H9 (cell line): ENCODE data around the gene TFAP2A. TPM values are rescaled to one million over a fixed set of nuclear protein-coding genes. Genes with fewer than 3 reads are reported as not detected.

ENCODE experiments used
- DNase-seq: peaks from one replicate; pipeline ENCODE4 v3.0.0-alpha.2; 2017
- H2AFZ ChIP-seq: one replicate; pipeline ENCODE4 v1.6.1; 2013; ENCODE audit warnings: mild to moderate bottlenecking, low read length, control low read depth, moderate library complexity
- H2AK5ac ChIP-seq: 2 replicates; pipeline ENCODE4 v1.6.1; 2013; ENCODE audit warnings: low read length, control low read depth, mixed read lengths; ENCODE audit not compliant: insufficient read length
- H2BK120ac ChIP-seq: one replicate; pipeline ENCODE4 v1.6.1; 2013; ENCODE audit warnings: low read depth, mild to moderate bottlenecking, low read length, control low read depth, inconsistent platforms; ENCODE audit not compliant: poor library complexity, severe bottlenecking
- H2BK12ac ChIP-seq: 2 replicates; pipeline ENCODE4 v1.6.1; 2013; ENCODE audit warnings: low read length, control low read depth, mixed read lengths, low read depth; ENCODE audit not compliant: insufficient read length
- H2BK15ac ChIP-seq: 2 replicates; pipeline ENCODE4 v1.6.1; 2013; ENCODE audit warnings: low read depth, low read length, control low read depth
- H2BK20ac ChIP-seq: one replicate; pipeline ENCODE4 v1.6.1; 2013; ENCODE audit warnings: low read depth, mild to moderate bottlenecking, low read length, control low read depth, inconsistent platforms; ENCODE audit not compliant: poor library complexity, severe bottlenecking
- H2BK5ac ChIP-seq: 2 replicates; pipeline ENCODE4 v1.6.1; 2013; ENCODE audit warnings: low read length, control low read depth, mixed read lengths; ENCODE audit not compliant: insufficient read length
- H3K14ac ChIP-seq: 2 replicates; pipeline ENCODE4 v1.6.1; 2013; ENCODE audit warnings: low read length, control low read depth; ENCODE audit not compliant: insufficient read depth
- H3K18ac ChIP-seq: 2 replicates; pipeline ENCODE4 v1.6.1; 2013; ENCODE audit warnings: low read depth, mild to moderate bottlenecking, mixed read lengths, low read length, control low read depth; ENCODE audit not compliant: insufficient read length
- H3K23ac ChIP-seq: 2 replicates; pipeline ENCODE4 v1.6.1; 2013; ENCODE audit warnings: low read length, control low read depth, mixed read lengths, low read depth; ENCODE audit not compliant: insufficient read length
- H3K23me2 ChIP-seq: 2 replicates; pipeline ENCODE4 v1.6.1; 2013; ENCODE audit warnings: low read depth, mild to moderate bottlenecking, mixed read lengths, low read length, control low read depth; ENCODE audit not compliant: insufficient read length, poor library complexity, severe bottlenecking
- H3K27ac ChIP-seq: 2 replicates; pipeline ENCODE4 v1.5.1; 2013; ENCODE audit warnings: low read length, control low read depth, mixed read lengths, low read depth; ENCODE audit not compliant: insufficient read length
- H3K27me3 ChIP-seq: 2 replicates; pipeline ENCODE4 v1.6.1; 2013; ENCODE audit warnings: low read length, control low read depth, inconsistent platforms; ENCODE audit not compliant: insufficient read depth
- H3K4ac ChIP-seq: 2 replicates; pipeline ENCODE4 v1.6.1; 2013; ENCODE audit warnings: low read depth, mild to moderate bottlenecking, control low read depth, inconsistent platforms, low read length, moderate library complexity
- H3K4me1 ChIP-seq: 2 replicates; pipeline ENCODE4 v1.6.1; 2013; ENCODE audit warnings: low read length, control low read depth, inconsistent platforms; ENCODE audit not compliant: insufficient read depth
- H3K4me2 ChIP-seq: 2 replicates; pipeline ENCODE4 v1.6.1; 2013; ENCODE audit warnings: low read length, control low read depth, mixed read lengths; ENCODE audit not compliant: insufficient read length, insufficient read depth
- H3K56ac ChIP-seq: 2 replicates; pipeline ENCODE4 v1.6.1; 2013; ENCODE audit warnings: low read depth, mild to moderate bottlenecking, mixed read lengths, low read length, control low read depth; ENCODE audit not compliant: insufficient read length
- H3K79me1 ChIP-seq: 2 replicates; pipeline ENCODE4 v1.6.1; 2013; ENCODE audit warnings: low read depth, mild to moderate bottlenecking, moderate library complexity, low read length, control low read depth, inconsistent platforms; ENCODE audit not compliant: insufficient read depth, poor library complexity, severe bottlenecking
- H3K79me2 ChIP-seq: 2 replicates; pipeline ENCODE4 v1.6.1; 2013; ENCODE audit warnings: low read length, control low read depth, inconsistent platforms; ENCODE audit not compliant: insufficient read depth
- H3K9ac ChIP-seq: 2 replicates; pipeline ENCODE4 v1.6.1; 2013; ENCODE audit warnings: low read length, control low read depth, mixed read lengths; ENCODE audit not compliant: insufficient read length; ENCODE audit errors: extremely low read depth
- H3K9me3 ChIP-seq: one replicate; pipeline ENCODE4 v1.6.1; 2013; ENCODE audit warnings: low read depth, low read length, inconsistent platforms; ENCODE audit not compliant: control insufficient read depth
- H3T11ph ChIP-seq: one replicate; pipeline ENCODE4 v1.6.1; 2013; ENCODE audit warnings: mild to moderate bottlenecking, low read length, control low read depth, inconsistent platforms
- H4K20me1 ChIP-seq: one replicate; pipeline ENCODE4 v1.6.1; 2013; ENCODE audit not compliant: control insufficient read depth, insufficient read length, insufficient read depth
- H4K5ac ChIP-seq: 2 replicates; pipeline ENCODE4 v1.6.1; 2013; ENCODE audit warnings: low read depth, mild to moderate bottlenecking, mixed read lengths, low read length, control low read depth; ENCODE audit not compliant: insufficient read length
- H4K8ac ChIP-seq: replicated peaks from 2 replicates; pipeline ENCODE4 v1.6.1; 2013; ENCODE audit warnings: low read length, control low read depth, mixed read lengths, low read depth; ENCODE audit not compliant: insufficient read length
- H4K91ac ChIP-seq: 2 replicates; pipeline ENCODE4 v1.6.1; 2013; ENCODE audit warnings: low read depth, mild to moderate bottlenecking, moderate library complexity, mixed read lengths, low read length, control low read depth; ENCODE audit not compliant: insufficient read length
- H3K27ac Mint-ChIP-seq, 3 experiments: 2 replicates in 2 of 3; 3 replicates in 1 of 3; pipeline ENCODE4 v1.8.0; 2020 to 2021; ENCODE audit warnings: mixed read lengths in 3 of 3, mild to moderate bottlenecking in 1 of 3, moderate library complexity in 1 of 3
- H3K27me3 Mint-ChIP-seq: 2 replicates; pipeline ENCODE4 v1.8.0; 2021; ENCODE audit warnings: low read depth, mild to moderate bottlenecking, moderate library complexity, mixed read lengths
- H3K36me3 Mint-ChIP-seq, 3 experiments: 2 replicates in 2 of 3; 3 replicates in 1 of 3; pipeline ENCODE4 v1.8.0; 2020 to 2021; ENCODE audit warnings: low read depth in 3 of 3, mixed read lengths in 3 of 3; ENCODE audit not compliant: insufficient read depth in 1 of 3
- H3K4me1 Mint-ChIP-seq, 2 experiments: 2 replicates each; pipeline ENCODE4 v1.8.0; 2020; ENCODE audit warnings: mixed read lengths in 2 of 2
- H3K4me3 Mint-ChIP-seq, 2 experiments: 2 replicates in 1 of 2; 3 replicates in 1 of 2; pipeline ENCODE4 v1.8.0; 2020 to 2021; ENCODE audit warnings: mild to moderate bottlenecking in 2 of 2, mixed read lengths in 2 of 2, moderate library complexity in 1 of 2
- H3K9me3 Mint-ChIP-seq, 2 experiments: 2 replicates in 1 of 2; 3 replicates in 1 of 2; pipeline ENCODE4 v1.8.0; 2020; ENCODE audit warnings: mild to moderate bottlenecking in 2 of 2, mixed read lengths in 2 of 2, moderate library complexity in 1 of 2
- WGBS: extraction: QIAGEN DNeasy Blood & Tissue Kit; methylation state at CpG from one replicate; pipeline ENCODE4 v1.1.7; 2013; ENCODE audit warnings: missing lambda C conversion rate, low lambda C conversion rate, mixed read lengths; ENCODE audit not compliant: insufficient read length; ENCODE audit errors: extremely low coverage; 5-methylcytosine and 5-hydroxymethylcytosine counted together
- total RNA-seq: library from RNA; stranded (reverse); gene quantifications from 2 replicates; pipeline ENCODE4 v1.2.1, GENCODE V29; 2021
- TF ChIP-seq, protein P1 (sequence below): fragments of 200-600 bp; sonication (generic); conservative IDR thresholded peaks from 3 replicates; pipeline ENCODE4 v1.8.0; 2021; ENCODE audit warnings: antibody characterized with exemption, mild to moderate bottlenecking

The TFAP2A gene
- total RNA-seq, 1 experiment from 2014 or later: 2.6 TPM

DNA sequence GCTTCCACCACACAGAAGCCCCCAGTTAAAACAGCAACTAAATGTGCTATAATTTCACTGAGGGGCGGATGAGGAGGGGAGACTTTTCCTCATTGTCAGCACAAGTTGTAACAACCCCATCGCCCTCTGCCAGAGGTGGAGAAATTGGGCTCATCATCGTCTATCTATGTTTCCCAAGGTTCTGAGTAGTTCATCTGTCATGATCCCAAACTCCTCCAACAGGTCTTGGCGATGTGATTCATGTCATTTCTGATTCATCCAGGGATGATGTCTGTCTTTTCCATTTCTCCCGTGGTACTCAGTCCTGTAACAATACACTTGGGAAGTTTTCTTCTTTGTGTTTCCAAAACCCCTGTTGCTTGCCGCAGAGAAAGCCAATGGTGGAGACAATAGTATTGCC is 51.0 kb downstream of the TFAP2A start:
- H3K4me2 ChIP-seq: no peak overlapping the region
- H2BK20ac ChIP-seq: no peak overlapping the region
- no peaks in the 10 kb centered on the region for H3K23me2 ChIP-seq
- no peaks in the 10 kb centered on the region for H3K9me3 ChIP-seq
- no peak overlapping the region for H2AFZ ChIP-seq
- TF ChIP-seq, protein P1, sequence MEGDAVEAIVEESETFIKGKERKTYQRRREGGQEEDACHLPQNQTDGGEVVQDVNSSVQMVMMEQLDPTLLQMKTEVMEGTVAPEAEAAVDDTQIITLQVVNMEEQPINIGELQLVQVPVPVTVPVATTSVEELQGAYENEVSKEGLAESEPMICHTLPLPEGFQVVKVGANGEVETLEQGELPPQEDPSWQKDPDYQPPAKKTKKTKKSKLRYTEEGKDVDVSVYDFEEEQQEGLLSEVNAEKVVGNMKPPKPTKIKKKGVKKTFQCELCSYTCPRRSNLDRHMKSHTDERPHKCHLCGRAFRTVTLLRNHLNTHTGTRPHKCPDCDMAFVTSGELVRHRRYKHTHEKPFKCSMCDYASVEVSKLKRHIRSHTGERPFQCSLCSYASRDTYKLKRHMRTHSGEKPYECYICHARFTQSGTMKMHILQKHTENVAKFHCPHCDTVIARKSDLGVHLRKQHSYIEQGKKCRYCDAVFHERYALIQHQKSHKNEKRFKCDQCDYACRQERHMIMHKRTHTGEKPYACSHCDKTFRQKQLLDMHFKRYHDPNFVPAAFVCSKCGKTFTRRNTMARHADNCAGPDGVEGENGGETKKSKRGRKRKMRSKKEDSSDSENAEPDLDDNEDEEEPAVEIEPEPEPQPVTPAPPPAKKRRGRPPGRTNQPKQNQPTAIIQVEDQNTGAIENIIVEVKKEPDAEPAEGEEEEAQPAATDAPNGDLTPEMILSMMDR: no peak
- no peaks in the 10 kb centered on the region for H3K79me2 ChIP-seq
- H3K27ac ChIP-seq: no peak overlapping the region
- no peak overlapping the region for H3K9ac ChIP-seq
- H3K23ac ChIP-seq: no peak overlapping the region
- H3K79me1 ChIP-seq: no peaks in the 10 kb centered on the region
- no peak overlapping the region for H2BK15ac ChIP-seq
- DNase-seq: no peak
- H3K56ac ChIP-seq: no peak overlapping the region
- peaks cover 0 to 4% of the 10 kb centered on the region in 2 experiments; a peak in 1 of 5 replicates for H3K9me3 Mint-ChIP-seq
- peaks cover 23% of the 10 kb centered on the region for H3K27me3 Mint-ChIP-seq
- no peaks in the 10 kb centered on the region for H4K20me1 ChIP-seq
- no peaks in the 10 kb centered on the region for H3K4me1 Mint-ChIP-seq
- no peak overlapping the region for H3T11ph ChIP-seq
- no peak overlapping the region for H3K4me3 Mint-ChIP-seq
- H3K27ac Mint-ChIP-seq: no peak overlapping the region
- no peak overlapping the region for H2BK120ac ChIP-seq
- no peaks in the 10 kb centered on the region for H3K27me3 ChIP-seq
- H3K18ac ChIP-seq: no peak overlapping the region
- H3K4me1 ChIP-seq: no peaks in the 10 kb centered on the region
- no peak overlapping the region for H4K5ac ChIP-seq
- H2BK12ac ChIP-seq: no peak overlapping the region
- H2AK5ac ChIP-seq: no peak overlapping the region
- H4K8ac ChIP-seq: no peak overlapping the region
- H4K91ac ChIP-seq: no peak overlapping the region
- no peak overlapping the region for H2BK5ac ChIP-seq
- H3K14ac ChIP-seq: no peak overlapping the region
- no peaks in the 10 kb centered on the region for H3K36me3 Mint-ChIP-seq
- no CpG with 5 or more reads among the region's 6 CpGs for WGBS
- H3K4ac ChIP-seq: no peak overlapping the region
